HG03025 (cell line): ENCODE measurements around the gene ZSCAN26.
"Not testable (repeated sequence)": the region's sequence is repeated elsewhere in the genome, so short reads cannot be mapped to it uniquely, and the experiment has no call there.

Experiments
- ATAC-seq: cut with Tn5 transposase; IDR thresholded peaks from one replicate; pipeline ENCODE4 v1.9.1; 2021; ENCODE audit warnings: mild to moderate bottlenecking, moderate library complexity; ENCODE audit not compliant: unreplicated experiment, low FRiP score

Gene ZSCAN26

DNA sequence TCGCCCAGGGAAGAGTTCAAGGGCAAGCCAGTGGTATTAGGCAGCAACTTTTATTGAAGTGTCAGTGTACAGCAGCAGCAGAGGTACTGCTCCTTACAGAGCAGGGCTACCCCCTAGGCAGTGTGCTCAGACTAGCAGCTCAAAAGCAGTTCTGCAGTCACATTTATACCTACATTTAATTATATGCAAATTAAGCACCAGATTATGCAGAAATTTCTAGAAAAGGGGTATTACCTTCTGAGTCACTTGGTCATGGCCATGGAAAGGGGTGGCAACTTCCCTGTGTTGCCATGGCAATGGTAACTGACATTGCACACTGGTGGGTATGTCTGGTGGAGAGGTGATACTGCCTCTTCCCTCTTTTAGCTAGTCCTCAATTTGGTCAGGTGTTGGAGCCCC lies 12.8 kb upstream of the ZSCAN26 start:
- no peak for ATAC-seq

DNA sequence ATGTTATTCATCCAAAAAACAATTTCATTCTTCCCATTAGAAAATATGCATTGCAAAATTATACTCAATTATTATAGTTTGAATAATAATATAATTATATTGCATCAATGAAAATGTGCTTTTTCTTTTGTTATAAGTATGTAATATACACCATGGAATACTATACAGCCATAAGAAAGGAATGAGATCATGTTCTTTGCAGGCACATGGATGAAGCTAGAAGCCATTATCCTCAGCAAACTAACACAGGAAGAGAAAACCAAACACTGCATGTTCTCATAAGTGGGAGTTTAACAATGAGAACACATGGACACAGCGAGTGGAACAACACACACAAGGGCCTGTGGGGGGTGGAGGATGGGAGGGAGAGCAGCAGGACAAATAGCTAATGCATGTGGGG lies 9.9 kb upstream of the ZSCAN26 start:
- ATAC-seq = no peak

GRCh38 chr6:28258877-28259777 lies 7.8 kb upstream of the ZSCAN26 start, which contains the start of gene NKAPL:
Gene NKAPL (plus strand): TSS chr6:28259297. CDS start chr6:28259372, 75 bp downstream.
- ATAC-seq = no peak

GRCh38 chr6:28263922-28264321 lies 3.0 kb upstream of the ZSCAN26 start:
- no peak for ATAC-seq

DNA sequence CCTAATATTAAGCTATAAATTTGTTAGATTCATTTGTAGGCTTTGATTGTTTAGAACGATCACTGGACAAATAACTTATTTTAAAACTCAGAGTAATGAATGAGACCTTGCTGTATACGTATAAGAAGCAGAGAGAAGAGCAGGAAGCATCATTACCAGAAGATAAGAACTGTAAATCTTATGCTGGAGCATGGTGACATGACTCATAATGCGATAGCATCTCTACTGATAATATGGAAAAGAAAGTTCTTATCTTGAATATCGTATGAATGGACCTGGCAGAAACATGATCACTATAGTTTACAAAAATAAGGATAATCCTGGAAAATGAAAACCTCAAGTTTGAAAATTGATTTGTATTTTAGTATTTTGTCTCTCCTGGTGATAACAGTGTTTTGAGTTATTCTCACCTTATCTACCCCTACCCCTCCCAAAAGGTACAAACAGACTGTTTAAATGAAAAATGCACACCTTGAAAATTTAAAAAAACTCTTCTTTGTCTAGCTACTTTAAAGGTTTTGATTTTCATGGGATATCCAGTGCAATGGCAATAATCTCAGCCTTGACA lies 2.0 kb upstream of the ZSCAN26 start:
- no peak for ATAC-seq

- ATAC-seq = no peak
Observed at GRCh38 chr6:28266563-28266961, 381 bp upstream of the ZSCAN26 start.

DNA sequence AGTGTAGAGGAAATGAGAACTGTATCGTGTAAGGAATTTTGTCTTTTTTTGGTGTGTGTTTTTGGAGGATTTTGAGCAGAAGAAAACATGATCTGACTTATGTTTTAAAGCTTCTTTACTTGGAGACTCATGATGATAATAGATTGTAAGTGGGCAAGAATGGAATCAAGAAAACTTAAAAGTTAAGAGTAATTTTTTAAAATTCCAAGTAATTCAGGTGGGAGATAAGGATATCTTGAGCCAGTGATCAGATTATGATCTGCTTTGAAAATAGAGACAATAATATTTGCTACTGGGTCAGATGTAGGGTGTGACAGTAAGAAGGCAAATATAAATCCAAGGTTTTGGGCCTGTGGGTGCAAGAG lies 734 bp downstream of the ZSCAN26 start:
- no peak for ATAC-seq

DNA sequence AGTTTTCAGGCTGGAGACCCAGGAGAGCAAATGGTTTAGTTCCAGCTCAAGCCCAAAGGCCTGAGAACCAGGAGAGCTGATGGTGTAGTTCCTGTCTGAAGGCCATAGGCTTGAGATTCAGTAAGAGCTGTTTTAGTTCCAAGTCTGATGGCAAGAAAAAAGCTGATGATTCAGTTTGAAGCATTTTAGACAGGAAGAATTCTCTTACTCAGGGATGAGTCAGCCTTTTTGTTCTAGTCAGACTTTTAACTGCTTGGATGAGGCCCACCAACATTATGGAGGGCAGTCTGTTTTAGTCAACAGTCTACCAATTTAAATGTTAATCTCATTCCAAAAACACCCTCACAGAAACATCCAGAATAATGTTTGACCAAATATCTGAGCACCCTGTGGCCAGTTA lies 2.5 kb downstream of the ZSCAN26 start:
- ATAC-seq = no peak

DNA sequence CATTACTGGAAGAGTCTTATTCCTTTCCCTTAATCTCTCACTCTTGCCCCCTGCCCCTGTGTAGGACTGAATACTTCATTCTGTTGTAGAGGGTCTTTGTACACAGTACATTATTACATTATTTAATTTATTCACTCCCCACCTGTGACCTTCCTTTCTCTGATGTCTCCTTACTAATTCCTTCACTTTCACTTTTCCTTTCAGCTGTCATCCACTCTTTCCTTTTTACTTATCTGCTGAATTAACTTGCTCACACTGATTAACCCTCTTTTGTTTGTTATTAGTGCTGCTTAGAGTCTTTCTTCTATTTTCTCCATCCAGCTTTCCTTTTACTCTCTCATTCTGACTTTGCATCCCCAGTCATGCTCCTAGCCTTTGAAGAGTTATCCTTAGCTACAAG lies 7.9 kb downstream of the ZSCAN26 start:
- ATAC-seq = no peak

GRCh38 chr6:28277746-28278145 lies 10.8 kb downstream of the ZSCAN26 start:
- no peak for ATAC-seq

GRCh38 chr6:28280595-28281287 lies 13.8 kb downstream of the ZSCAN26 start:
- no peak for ATAC-seq

DNA sequence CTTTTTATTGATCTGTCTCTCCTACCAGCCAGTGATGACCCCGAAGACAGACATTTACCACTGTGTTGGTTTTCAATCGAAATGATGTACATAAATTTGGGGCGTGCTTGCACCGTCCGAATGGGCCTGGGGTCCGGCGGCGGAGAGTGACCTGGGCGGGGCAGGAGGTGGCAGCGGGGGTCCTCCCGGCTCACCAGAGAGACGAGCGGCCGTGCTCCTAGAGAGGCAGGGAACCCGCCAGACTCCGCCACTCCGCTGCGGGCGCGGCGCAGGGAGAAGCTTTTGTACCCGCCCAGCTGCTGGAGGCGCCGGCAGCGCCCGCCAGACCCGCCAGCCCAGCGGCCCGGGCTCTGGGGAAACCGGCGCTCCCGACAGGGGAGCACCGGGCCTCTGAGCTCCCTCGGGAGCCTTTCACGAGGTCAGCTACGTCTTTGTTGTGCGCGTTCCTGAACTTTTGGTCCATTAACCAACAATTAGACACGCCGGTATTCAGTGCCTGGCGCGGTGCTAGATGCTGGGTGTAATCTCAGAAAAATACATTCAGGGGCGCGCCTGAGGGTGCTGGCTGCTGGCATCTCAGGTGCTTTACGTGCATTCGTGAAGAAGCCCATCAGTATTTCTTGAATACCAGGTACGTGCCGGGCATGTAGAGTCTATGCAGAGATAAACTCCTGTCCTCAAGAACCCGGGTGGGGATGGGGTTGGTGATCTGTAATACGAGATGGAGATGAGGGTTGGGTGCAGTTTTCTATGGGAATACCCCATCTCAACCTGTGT lies 14.5 kb downstream of the ZSCAN26 start, which contains the start of gene PGBD1:
PGBD1 (plus strand) TSS at position 285 of the 777 bp plus-strand sequence. CDS start 2,242 bp downstream, outside the sequence.
- ATAC-seq = peak; percentile 89

DNA sequence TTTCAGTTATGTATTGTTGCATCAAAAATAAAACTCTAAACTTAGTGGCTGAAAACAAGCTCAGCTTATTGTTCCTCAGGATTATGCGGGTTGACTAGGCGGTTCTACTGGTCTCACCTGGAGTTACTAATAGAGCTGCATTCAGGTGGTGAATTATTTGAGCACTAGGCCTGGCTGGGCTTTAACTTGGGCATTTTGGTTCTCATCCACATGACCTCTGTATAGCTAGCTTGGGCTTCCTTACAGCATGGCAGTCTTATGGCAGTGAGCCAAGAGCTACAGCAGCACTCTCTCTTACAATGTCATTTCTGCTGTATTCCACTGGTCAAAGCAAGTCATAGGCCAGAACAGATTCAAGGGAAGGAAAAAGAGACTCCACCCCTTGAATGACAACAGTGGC lies 16.0 kb downstream of the ZSCAN26 start:
- ATAC-seq = no peak

GRCh38 chr6:28291573-28291972 lies 24.6 kb downstream of the ZSCAN26 start:
- ATAC-seq = no peak

DNA sequence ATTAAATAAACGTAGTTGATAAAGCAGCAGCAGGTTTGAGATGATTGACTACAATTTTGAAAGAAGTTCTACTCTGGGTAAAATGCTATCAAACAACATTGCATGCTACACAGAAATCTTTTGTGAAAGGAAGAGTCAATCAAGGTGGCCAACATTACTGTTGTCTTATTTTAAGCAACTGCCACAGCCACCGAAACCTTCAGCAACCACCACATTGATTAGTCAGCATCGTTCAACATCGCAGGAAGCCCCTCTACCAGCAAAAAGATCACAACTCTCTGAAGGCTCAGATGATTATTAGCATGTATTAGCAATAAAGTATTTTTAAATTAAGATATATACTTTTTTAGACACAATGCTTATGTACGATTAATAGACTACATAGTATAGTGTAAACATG lies 28.4 kb downstream of the ZSCAN26 start:
- no peak for ATAC-seq

DNA sequence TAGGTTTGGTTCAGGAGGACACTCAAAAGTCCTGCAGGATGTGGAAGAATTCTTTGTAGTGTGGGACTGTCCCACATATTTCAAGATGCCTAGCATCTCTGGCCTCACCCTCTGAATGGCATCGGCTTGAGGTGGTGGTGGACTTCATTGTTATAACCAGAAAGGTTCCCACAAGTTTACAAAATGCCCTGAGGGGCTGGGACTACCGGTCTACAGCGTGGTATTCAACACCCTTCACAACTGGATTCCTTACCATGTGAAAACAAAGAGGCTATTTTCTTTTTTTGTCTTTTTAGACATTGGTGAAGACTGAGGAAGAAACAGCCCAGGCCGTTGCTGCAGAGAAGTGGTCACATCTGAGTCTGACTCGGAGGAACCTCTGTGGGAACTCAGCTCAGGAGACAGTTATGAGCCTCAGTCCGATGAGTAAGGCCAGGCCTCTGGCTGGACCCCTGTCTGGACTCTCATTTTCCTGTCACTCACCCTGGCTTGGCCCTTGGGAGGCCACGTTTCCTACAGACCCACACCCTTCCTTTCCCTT lies 29.6 kb downstream of the ZSCAN26 start:
- ATAC-seq = no peak

- no peak for ATAC-seq
Observed at GRCh38 chr6:28303570-28303969, 36.6 kb downstream of the ZSCAN26 start.

- ATAC-seq = not testable (repeated sequence)
Observed at GRCh38 chr6:28306363-28306762, 39.4 kb downstream of the ZSCAN26 start.

- ATAC-seq = no peak
Observed at GRCh38 chr6:28311139-28311823, 44.3 kb downstream of the ZSCAN26 start.

DNA sequence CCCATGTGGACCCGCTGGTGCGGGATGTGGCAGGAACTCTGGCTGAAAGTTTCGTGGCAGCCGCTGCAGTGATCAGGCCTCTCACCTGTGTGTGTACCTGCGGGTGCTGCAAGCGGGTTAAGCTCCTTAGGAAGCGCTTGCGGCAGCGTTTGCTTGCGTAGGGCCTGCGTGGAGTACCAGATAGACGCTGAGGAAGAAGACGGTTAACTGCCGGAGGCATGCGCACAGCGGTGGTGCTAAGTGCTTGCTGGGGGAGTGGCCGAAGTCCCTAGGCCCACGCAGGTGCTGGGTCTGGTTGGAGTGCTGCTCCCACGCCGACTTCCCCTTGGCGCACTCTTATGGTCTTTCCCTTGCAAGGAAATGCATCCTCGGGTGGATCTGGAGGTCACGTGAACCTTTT lies 46.0 kb downstream of the ZSCAN26 start:
- no peak for ATAC-seq
